ENCODE measurements around the gene COMTD1.
"Not testable (repeated sequence)": the region's sequence is repeated elsewhere in the genome, so short reads cannot be mapped to it uniquely, and the experiment has no call there.

GRCh38 chr10:75188522-75188921 lies 47.2 kb downstream of the COMTD1 start:
- TF ChIP-seq CTCF (IDR thresholded peaks at IDR 0.05; ENCODE audit: insufficient read depth, low read depth, low read length); EZH2 (IDR thresholded peaks at IDR 0.05; ENCODE audit: insufficient read depth, low read length): not testable (repeated sequence)
